ENCODE results near the gene MRPS2. TPM values are rescaled to one million over a fixed set of nuclear protein-coding genes. Genes with fewer than 3 reads are reported as not detected.

MRPS2 gene
- polyA plus RNA-seq, 1 experiment, result 39.9 TPM

GRCh38 chr9:135468854-135469521 is 31.5 kb upstream of the MRPS2 start:
- no peak for DNase-seq (ENCODE audit: low read depth, low spot score)
- ChIA-PET CTCF (interaction anchor here (0.8 to 0.9 kb wide), 2 partner anchors 11 to 56 kb away, joined by 3 read pairs; no protein-coding TSS in a partner anchor), POLR2A (no interaction called here)
- Histone ChIP-seq H3K4me3 (ENCODE audit: low read depth, low read length) (peak overlapping the region; percentile 21), H3K27ac (ENCODE audit: low read depth, low read length) (no peak overlapping the region), H3K9me3 (ENCODE audit: control insufficient read depth, insufficient read depth, low read length) (peaks cover 4% of the 10 kb centered on the region; the same call in 1 of the 2 replicates), H3K27me3 (ENCODE audit: control insufficient read depth, insufficient read depth, low read length) (no peaks in the 10 kb centered on the region)
- TF ChIP-seq, protein P1, sequence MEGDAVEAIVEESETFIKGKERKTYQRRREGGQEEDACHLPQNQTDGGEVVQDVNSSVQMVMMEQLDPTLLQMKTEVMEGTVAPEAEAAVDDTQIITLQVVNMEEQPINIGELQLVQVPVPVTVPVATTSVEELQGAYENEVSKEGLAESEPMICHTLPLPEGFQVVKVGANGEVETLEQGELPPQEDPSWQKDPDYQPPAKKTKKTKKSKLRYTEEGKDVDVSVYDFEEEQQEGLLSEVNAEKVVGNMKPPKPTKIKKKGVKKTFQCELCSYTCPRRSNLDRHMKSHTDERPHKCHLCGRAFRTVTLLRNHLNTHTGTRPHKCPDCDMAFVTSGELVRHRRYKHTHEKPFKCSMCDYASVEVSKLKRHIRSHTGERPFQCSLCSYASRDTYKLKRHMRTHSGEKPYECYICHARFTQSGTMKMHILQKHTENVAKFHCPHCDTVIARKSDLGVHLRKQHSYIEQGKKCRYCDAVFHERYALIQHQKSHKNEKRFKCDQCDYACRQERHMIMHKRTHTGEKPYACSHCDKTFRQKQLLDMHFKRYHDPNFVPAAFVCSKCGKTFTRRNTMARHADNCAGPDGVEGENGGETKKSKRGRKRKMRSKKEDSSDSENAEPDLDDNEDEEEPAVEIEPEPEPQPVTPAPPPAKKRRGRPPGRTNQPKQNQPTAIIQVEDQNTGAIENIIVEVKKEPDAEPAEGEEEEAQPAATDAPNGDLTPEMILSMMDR (IDR thresholded peaks at IDR 0.05; ENCODE audit: low read depth, low read length), result no peak

- H3K27me3 ChIP-seq (ENCODE audit: control insufficient read depth, insufficient read depth, low read length), result peaks cover 2% of the 10 kb centered on the region
- TF ChIP-seq, protein P1 (IDR thresholded peaks at IDR 0.05; ENCODE audit: low read depth, low read length), result no peak
- no peaks in the 10 kb centered on the region; the same call in 1 of the 2 replicates for H3K9me3 ChIP-seq (ENCODE audit: control insufficient read depth, insufficient read depth, low read length)
- H3K27ac ChIP-seq (ENCODE audit: low read depth, low read length), result no peak overlapping the region
- H3K4me3 ChIP-seq (ENCODE audit: low read depth, low read length), result no peak overlapping the region
- CTCF ChIA-PET, result interaction anchor here (0.6 kb wide), 1 partner anchor 22 kb away, joined by 6 read pairs; no protein-coding TSS in a partner anchor
- DNase-seq (ENCODE audit: low read depth, low spot score), result no peak
- POLR2A ChIA-PET, result no interaction called here
Observed at GRCh38 chr9:135471791-135472640, 28.5 kb upstream of the MRPS2 start.

DNA sequence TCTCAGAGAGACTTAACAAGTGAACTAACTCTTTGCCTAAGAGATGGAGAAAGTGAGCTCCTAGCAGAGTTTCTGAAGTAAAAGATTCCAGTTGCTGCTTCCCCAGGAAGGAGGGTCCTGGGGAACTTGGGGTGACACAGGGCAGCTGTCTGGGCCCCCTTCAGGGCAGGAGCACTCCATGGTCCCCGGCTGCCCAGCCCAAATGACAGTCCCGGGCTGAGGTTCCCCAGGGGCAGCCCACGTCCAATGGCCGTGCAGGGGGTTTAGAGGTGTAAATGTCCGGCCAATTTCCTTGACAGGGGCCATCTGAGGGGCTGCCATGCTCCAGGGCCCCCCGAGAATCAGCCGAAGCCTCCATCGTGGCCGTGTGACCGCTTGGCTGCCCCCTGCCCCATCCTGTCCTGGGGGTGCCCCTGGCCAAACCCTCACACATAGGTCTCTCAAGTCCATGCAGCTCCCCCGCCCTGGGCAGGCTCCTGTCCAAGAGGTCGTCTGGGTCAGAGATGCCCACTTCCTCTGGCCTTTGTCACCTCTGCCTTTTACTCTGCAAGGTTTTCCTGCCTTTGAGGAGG is 26.4 kb upstream of the MRPS2 start:
- Histone ChIP-seq H3K27ac (ENCODE audit: low read depth, low read length) (no peak overlapping the region), H3K27me3 (ENCODE audit: control insufficient read depth, insufficient read depth, low read length) (peaks cover 2% of the 10 kb centered on the region), H3K9me3 (ENCODE audit: control insufficient read depth, insufficient read depth, low read length) (no peaks in the 10 kb centered on the region; the same call in 1 of the 2 replicates), H3K4me3 (ENCODE audit: low read depth, low read length) (no peak overlapping the region)
- TF ChIP-seq, protein P1 (IDR thresholded peaks at IDR 0.05; ENCODE audit: low read depth, low read length), result no peak
- ChIA-PET CTCF (no interaction called here), POLR2A (no interaction called here)
- no peak for DNase-seq (ENCODE audit: low read depth, low spot score)

DNA sequence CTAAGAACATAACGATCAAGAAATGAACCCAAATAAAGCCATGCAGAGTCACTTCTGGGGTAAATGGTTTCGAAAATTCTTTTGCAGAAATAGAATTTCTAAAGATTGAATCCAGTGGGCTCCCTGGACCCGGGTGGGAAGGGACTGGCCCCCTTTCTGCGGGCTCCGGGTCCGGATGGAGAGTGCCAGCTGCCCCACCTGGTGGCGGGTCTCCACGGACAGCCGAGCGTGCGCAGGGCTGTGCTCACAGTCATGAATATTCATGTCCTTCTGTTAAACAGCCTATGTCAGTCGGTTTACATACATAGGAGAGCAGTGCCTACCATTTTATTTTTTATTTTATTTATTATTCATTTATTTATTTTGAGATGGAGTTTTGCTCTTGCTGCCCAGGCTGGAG is 25.6 kb upstream of the MRPS2 start:
- TF ChIP-seq, protein P1 (IDR thresholded peaks at IDR 0.05; ENCODE audit: low read depth, low read length), result peak; percentile 55
- Histone ChIP-seq H3K9me3 (ENCODE audit: control insufficient read depth, insufficient read depth, low read length) (no peaks in the 10 kb centered on the region; the same call in 1 of the 2 replicates), H3K27ac (ENCODE audit: low read depth, low read length) (no peak overlapping the region), H3K4me3 (ENCODE audit: low read depth, low read length) (no peak overlapping the region), H3K27me3 (ENCODE audit: control insufficient read depth, insufficient read depth, low read length) (peaks cover 2% of the 10 kb centered on the region)
- CTCF ChIA-PET, result no interaction called here
- DNase-seq (ENCODE audit: low read depth, low spot score), result no peak
- POLR2A ChIA-PET, result no interaction called here
